ENCODE results near the gene CACNA1C.

CACNA1C gene

DNA sequence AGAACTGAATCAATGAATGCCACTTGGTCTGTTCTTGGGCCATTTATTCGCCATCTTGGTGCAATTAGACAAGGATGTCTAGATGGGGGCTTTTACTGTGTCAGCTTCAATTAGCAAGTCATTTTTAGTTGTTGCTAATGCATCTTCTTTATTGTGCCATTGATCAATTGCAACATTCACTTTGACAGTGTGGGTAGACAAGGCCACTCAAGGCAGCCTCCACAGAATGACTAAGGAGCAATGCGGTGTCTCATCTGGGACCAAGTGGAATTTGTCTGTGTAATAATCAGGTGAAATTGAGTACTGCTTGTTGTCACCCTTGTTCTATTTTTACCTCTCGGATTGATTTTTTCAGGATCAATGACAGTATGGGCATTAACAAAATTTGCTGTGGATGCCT, 275.9 kb downstream of the CACNA1C start:
- no peak for DNase-seq

GRCh38 chr12:2329661-2330210, 276.9 kb downstream of the CACNA1C start:
- DNase-seq = no peak

DNA sequence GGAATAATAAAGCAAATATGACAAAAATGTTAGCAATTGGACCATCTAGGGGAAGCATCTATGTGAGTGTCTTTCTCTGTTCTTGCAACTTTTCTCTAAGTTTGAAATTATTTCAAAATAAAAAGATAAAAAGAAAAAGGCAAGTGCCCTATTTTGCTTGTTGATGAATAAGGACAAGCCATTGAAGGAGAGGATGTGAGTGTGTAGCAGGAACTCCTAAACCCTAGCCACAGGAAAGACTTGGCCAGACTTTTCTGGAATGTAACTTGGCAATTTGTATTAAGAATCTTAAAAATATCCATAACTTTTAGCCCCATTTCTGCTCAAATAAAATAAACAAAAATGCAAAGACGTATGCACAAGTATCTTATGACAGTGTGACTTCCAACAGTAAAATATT, 279.4 kb downstream of the CACNA1C start:
- no peak for DNase-seq

DNA sequence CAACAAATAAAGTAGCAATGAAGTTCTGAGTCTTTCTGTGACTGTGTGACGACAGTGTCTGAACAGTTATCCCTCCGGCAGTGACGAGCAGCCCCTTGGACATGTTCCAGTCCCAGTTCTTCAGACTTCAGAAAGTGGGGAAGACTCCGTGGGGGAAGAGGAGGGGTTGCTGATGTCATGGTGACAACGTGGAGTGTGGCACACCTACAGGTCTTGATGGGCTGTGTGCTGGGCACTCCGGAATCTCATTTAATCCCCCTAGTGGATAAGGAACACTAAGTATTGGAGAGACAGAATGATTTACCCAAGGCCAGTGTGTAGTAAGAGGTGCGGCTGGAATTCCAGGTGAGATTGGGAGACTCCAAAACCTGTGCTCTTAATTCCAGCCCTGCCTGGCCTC, 280.2 kb downstream of the CACNA1C start:
- no peak for DNase-seq

DNA sequence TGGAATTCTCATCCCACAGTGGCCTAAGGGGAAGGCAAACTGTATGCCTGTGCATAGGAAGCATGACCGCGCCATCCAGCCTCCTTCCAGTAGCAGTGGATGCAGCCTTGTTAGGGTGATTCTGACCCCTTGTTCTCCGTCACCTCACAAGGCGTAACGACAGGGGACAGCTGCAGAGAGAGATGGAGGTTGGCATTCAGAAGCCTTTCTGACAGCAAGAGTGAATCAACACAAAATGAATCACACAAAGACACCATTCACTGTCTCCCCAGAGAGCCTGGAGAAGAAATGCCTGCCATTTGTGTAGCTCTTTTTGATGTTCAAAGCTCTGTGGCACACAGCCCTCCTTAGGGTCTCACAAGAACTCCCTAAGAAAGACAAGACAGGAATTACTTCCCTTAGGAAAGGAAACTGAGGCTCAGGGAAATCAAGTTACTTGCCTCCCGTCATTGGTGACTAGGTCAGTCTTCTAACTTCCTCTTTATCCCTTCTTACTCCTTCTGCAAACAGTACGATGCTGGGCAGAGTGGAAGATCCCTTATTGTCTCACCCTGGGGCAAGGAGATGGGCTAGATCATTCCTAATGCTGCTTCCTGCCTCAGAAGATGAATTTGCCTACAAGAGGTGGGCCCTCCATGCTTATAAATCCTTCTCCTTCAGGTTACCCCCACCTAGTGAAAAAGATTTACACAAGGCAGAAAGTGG, 280.9 kb downstream of the CACNA1C start:
- no peak for DNase-seq

GRCh38 chr12:2334271-2334670, 281.5 kb downstream of the CACNA1C start:
- DNase-seq = no peak

DNA sequence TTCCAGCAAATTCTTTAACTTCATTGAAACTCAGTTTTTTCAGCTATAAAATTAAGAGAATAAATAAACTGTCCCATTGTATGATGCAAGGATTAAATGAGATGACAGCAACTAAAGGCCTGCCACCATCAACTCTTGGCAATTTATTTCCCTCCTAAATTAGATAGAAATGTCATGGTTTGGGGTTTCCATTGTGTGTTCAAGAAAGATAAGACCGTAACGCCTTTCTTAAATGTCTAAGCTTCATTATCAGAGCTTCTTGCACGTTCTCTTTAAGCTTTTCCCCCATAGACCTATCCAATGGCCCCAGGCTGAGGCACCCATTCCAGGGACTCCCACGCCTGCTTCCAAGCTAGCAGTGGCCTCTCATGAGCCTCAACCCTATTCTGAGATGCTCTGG, 281.9 kb downstream of the CACNA1C start:
- no peak for DNase-seq

DNA sequence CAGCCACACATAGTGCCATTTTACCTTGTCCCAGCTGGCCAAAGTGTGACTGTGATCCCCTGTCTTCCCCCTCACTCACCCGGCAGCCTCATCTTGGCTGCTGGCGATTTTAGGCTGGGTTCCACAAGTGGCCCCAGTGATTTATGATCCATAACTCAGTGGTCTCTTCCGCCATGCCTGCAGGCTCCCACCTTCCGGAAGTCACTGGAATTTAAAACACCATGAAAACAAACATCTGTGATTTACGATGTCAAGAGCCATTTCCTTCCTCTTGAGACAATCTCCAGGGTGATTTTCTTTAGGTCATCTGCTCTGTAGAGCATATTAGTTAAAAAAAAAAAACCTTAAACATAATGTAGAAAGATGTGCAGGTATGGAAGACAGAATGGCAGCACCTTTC, 282.3 kb downstream of the CACNA1C start:
- no peak for DNase-seq

DNA sequence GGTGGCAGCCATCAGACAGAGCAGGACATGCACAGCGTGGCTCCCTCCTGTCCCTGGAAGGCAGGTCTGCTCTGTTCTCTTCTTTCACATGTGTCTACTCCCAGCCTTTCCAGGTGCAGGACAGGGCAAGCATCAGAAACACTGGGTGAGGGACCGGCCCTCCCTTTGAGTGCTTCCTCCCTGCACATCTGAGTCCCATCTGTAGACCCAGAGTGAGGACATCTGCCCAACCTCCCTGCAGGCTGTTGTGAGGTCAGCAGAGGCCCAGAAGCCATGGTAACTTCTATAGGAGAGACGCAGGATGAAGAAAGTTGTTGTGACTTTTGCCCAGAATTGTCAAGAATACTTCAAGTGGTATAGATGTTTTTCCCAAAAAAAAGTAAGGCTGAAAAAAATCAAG, 282.7 kb downstream of the CACNA1C start:
- no peak for DNase-seq

DNA sequence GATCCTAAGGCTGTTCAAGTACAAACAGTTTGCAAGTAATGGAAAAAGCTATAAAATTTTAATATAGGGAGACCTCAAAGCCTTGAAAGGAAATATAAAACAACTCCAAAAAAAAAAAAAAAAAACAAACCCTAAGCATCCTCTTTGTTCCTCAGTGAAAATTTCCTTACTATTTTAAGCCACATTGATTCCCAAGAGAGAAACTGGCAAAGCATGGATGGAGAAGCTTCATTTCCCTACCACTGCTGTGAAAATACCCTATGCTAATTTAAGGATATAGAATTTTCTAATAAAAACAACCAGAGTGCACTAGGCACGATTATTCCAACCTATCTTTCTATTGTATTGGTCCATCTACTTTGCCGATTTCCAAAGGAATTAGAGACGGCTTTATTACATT, 283.1 kb downstream of the CACNA1C start:
- DNase-seq = no peak

GRCh38 chr12:2336409-2336829, 283.6 kb downstream of the CACNA1C start:
- DNase-seq = no peak

GRCh38 chr12:2337031-2338010, 284.5 kb downstream of the CACNA1C start:
- no peak for DNase-seq

DNA sequence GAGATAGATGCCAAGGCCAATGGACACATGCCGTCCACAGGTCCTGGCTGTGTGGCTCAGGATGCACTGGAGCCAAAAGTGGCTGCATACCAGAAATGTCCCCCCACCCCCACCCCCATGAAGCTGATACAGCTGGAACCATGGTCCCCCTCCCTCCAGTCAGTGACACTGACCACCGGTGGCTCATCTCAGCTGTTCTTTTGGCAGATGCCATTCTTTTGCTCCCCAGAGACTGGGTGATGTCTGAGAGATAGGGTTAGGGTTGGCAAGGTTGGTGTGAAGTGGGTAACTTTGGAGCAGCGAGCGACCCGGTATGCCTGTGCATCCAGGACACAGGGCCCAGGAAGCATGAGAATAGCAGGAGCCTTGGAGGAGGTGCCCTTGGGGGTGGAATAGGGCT, 285.6 kb downstream of the CACNA1C start:
- DNase-seq = no peak

- no peak for DNase-seq
Measured at GRCh38 chr12:2338991-2339431, 286.2 kb downstream of the CACNA1C start.

GRCh38 chr12:2341051-2341751, 288.4 kb downstream of the CACNA1C start:
- DNase-seq = no peak

- no peak for DNase-seq
Measured at GRCh38 chr12:2341871-2342270, 289.1 kb downstream of the CACNA1C start.

DNA sequence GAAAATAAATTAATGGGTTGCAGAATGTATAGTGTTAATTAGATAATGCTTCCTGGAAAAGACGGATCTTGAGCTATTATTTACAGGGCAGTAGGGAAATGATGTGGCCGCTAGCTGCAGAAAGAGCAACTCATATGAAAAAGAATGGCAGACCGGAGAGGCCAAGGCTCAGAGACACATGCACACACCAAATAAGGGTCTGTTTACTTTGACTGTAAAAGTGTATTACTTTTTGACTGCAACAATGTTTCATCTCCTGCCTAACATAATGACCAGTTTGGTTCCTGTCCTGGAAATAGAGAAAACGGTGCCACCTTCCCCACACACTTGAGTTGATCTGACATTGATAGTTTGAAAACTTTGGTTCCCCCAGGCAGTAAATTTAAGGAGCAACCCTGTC, 290.9 kb downstream of the CACNA1C start:
- no peak for DNase-seq

- no peak for DNase-seq
Measured at GRCh38 chr12:2344476-2344875, 291.7 kb downstream of the CACNA1C start.

DNA sequence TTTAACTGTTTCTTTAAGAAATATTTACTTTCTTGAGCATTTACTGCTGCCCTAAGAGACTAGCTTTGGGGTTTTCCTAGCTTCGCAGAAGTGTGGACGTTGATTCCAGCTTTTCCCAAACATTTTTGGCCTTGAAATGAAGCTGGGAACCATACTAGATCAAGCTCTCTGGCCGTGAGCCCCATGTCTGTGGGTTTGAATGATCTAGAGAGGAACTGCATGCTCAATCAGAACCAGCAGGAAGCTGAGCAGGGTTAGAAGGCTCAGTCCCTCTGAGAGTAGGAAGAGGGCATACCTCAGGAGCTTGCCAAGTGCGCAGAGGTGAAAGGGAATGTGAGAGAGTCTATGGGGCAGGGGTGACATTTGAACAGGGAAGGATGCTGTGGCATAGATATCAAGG, 292.1 kb downstream of the CACNA1C start:
- no peak for DNase-seq

DNA sequence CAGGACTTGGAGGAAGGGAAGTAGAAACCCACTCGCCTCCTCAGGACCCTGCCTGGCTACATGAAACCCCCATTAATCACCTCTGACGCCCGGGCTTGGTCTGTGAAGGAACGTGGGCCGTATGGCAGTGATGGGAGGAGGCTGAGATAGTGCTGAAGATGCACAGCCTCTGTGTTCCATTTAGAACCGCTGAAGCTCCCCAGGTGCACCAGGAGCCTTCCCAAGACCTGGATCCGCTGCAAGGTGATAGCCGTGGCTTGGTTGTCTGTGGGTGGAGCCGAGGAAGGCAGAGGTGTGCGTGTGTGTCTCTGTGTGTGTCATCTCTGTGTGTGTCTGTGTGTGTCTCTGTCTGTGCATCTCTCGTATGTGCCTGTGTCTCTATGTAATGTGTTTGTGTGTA, 293.1 kb downstream of the CACNA1C start:
- DNase-seq = no peak

DNA sequence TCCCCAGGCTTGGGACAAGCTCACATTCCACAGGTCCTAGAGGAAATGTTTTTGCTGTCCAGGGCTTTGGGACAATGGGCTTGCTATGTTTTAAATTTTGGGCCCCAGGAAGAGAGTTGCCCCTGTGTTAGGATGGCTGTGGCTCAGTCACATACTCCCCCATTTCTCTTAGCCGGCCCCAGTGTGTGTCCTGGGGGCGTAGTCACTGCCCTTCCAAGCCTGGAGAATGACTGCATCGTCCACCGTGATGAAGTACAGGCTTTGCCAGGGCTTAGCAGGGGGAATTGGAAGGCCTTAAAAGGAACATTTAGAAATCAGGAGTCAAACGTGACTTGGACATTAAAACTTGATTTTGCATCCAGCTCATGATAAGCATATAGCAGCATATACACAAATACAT, 293.6 kb downstream of the CACNA1C start:
- no peak for DNase-seq

GRCh38 chr12:2347137-2347843, 294.5 kb downstream of the CACNA1C start:
- DNase-seq = no peak
